Panc1 (cell line): ENCODE measurements around the gene SEPHS1. TPM values are rescaled to one million over a fixed set of nuclear protein-coding genes. Genes with fewer than 3 reads are reported as not detected.

Experiments used
- ATAC-seq: fragments of 200-7000 bp; cut with Tn5 transposase; 2 replicates; pipeline ENCODE4 v1.9.1; 2020; ENCODE audit warnings: mild to moderate bottlenecking, moderate library complexity
- BruUV-seq: library from RNA; stranded (reverse); fragments of 400-500 nt; replicated peaks from 2 replicates; lab custom pipeline; 2021; lab: Mats Ljungman, UMichigan
- CTCF ChIA-PET: fragments of 300-600 bp; sonication (Branson Sonifier 250); formaldehyde crosslinking; loops from one replicate; lab custom pipeline; 2022; ENCODE audit warnings: antibody characterized with exemption; lab: Charles Lee
- POLR2A ChIA-PET: fragments of 300-600 bp; sonication (Branson Sonifier 250); formaldehyde crosslinking; loops from one replicate; lab custom pipeline; 2022; ENCODE audit warnings: antibody characterized with exemption; lab: Charles Lee
- DNase-seq: peaks from one replicate; pipeline ENCODE4 v3.0.0-alpha.2; 2010; ENCODE audit warnings: low read depth, low spot score
- H3K27ac ChIP-seq: 2 replicates; pipeline ENCODE4 v1.5.1; 2011; ENCODE audit warnings: mild to moderate bottlenecking, low read length, inconsistent platforms
- H3K27me3 ChIP-seq: fragments of 200-500 bp; sonication (Bioruptor generic); 2 replicates; pipeline ENCODE4 v1.6.0; 2014; ENCODE audit warnings: low read length, inconsistent platforms; ENCODE audit not compliant: control insufficient read depth, insufficient read depth
- H3K36me3 ChIP-seq: fragments of 200-500 bp; sonication (Bioruptor generic); 2 replicates; pipeline ENCODE4 v1.5.1; 2014; ENCODE audit warnings: inconsistent platforms, mild to moderate bottlenecking, low read length, moderate library complexity; ENCODE audit not compliant: control insufficient read depth, insufficient read depth
- H3K4me1 ChIP-seq: 2 replicates; pipeline ENCODE4 v1.5.1; 2011; ENCODE audit warnings: inconsistent platforms, mild to moderate bottlenecking, low read length, moderate library complexity; ENCODE audit not compliant: control insufficient read depth, insufficient read depth
- H3K4me3 ChIP-seq, 2 experiments: 2 replicates each; pipeline ENCODE4 v1.5.1; 2011 to 2012; ENCODE audit warnings: low read depth in 2 of 2, low read length in 2 of 2, mild to moderate bottlenecking in 2 of 2, inconsistent platforms in 1 of 2, moderate library complexity in 1 of 2
- H3K9me3 ChIP-seq: fragments of 200-500 bp; sonication (Bioruptor generic); 2 replicates; pipeline ENCODE4 v1.5.1; 2014; ENCODE audit warnings: low read depth, mild to moderate bottlenecking, inconsistent platforms, low read length, moderate library complexity; ENCODE audit not compliant: control insufficient read depth, insufficient read depth
- CTCF ChIP-seq: fragments of 450-650 bp; IDR thresholded peaks from 2 replicates; pipeline ENCODE4 v1.5.1; 2017; ENCODE audit warnings: mild to moderate bottlenecking
- POLR2AphosphoS5 ChIP-seq: IDR thresholded peaks from 2 replicates; pipeline ENCODE4 v1.6.1; 2012; ENCODE audit warnings: mild to moderate bottlenecking, low read depth, low read length, moderate library complexity
- REST ChIP-seq, 2 experiments: IDR thresholded peaks; 2 replicates each; pipeline ENCODE4 v1.6.1; 2011 to 2012; ENCODE audit warnings: low read depth in 2 of 2, control low read depth in 1 of 2, low read length in 1 of 2, mild to moderate bottlenecking in 1 of 2, moderate library complexity in 1 of 2; ENCODE audit not compliant: insufficient read depth in 1 of 2
- SIN3A ChIP-seq: IDR thresholded peaks from 2 replicates; pipeline ENCODE4 v1.6.1; 2012; ENCODE audit warnings: low read depth, mild to moderate bottlenecking, low read length, moderate library complexity, borderline replicate concordance; ENCODE audit not compliant: insufficient read depth
- TCF7L2 ChIP-seq: IDR thresholded peaks from 2 replicates; pipeline ENCODE4 v1.6.1; 2011; ENCODE audit warnings: mild to moderate bottlenecking, low read depth, low read length, inconsistent platforms
- in situ Hi-C: cut with HindIII; loops from 2 replicates; pipeline ENCODE4 v1.10.0; 2016; ENCODE audit warnings: low sequenced_read_pairs, low pct_unique_long_range_greater_than_20kb
- intact Hi-C: fragments of 100-400 bp; cut with micrococcal nuclease; formaldehyde crosslinking; loops from one replicate; pipeline ENCODE4 v1.10.0; 2022; ENCODE audit not compliant: unreplicated experiment
- total RNA-seq: library from RNA; stranded (reverse); gene quantifications from one replicate; pipeline ENCODE4 v1.2.1, GENCODE V29; 2021; ENCODE audit not compliant: unreplicated experiment

SEPHS1 gene
- total RNA-seq, 1 experiment from 2014 or later: 47.1 TPM

GRCh38 chr10:13386021-13386420 lies 37.9 kb upstream of the SEPHS1 start:
- peaks cover 4% of the 10 kb centered on the region for H3K27me3 ChIP-seq
- POLR2A ChIA-PET: no interaction called here
- in situ Hi-C loops (no loop called here), intact Hi-C loops (no loop called here)
- no peaks in the 10 kb centered on the region for H3K36me3 ChIP-seq
- H3K4me1 ChIP-seq: peaks cover 2% of the 10 kb centered on the region; the same call in 1 of the 2 replicates
- CTCF ChIA-PET: no interaction called here
- no peak for DNase-seq
- BruUV-seq: no TSS peak
- no peak overlapping the region for H3K4me3 ChIP-seq
- no peaks in the 10 kb centered on the region for H3K9me3 ChIP-seq
- TF ChIP-seq CTCF: no peak
- TF ChIP-seq REST (IDR thresholded peaks at IDR 0.05; ENCODE audit: insufficient read depth in 1 of 2, low read depth in 2 of 2, low read length in 1 of 2): no peak
- no peak for TF ChIP-seq TCF7L2
- no peak for TF ChIP-seq SIN3A
- TF ChIP-seq POLR2AphosphoS5: no peak
- no peak for ATAC-seq
- H3K27ac ChIP-seq: no peak overlapping the region

GRCh38 chr10:13383399-13383761 lies 35.3 kb upstream of the SEPHS1 start:
- POLR2A ChIA-PET: interaction anchor here (0.6 kb wide), 1 partner anchor 433 kb away, joined by 5 read pairs; no protein-coding TSS in a partner anchor
- no TSS peak for BruUV-seq
- intact Hi-C loops: no loop called here
- no peak for TF ChIP-seq SIN3A
- TF ChIP-seq POLR2AphosphoS5: no peak
- TF ChIP-seq CTCF: no peak
- TF ChIP-seq TCF7L2: no peak
- no peak for TF ChIP-seq REST (IDR thresholded peaks at IDR 0.05; ENCODE audit: insufficient read depth in 1 of 2, low read depth in 2 of 2, low read length in 1 of 2)
- ATAC-seq: no peak
- H3K9me3 ChIP-seq: no peaks in the 10 kb centered on the region
- H3K27ac ChIP-seq: no peak overlapping the region
- no peaks in the 10 kb centered on the region; the same call in 1 of the 2 replicates for H3K4me1 ChIP-seq
- CTCF ChIA-PET: interaction anchor here (0.5 kb wide), 1 partner anchor 1632 kb away, joined by 3 read pairs; no protein-coding TSS in a partner anchor
- H3K36me3 ChIP-seq: no peaks in the 10 kb centered on the region
- peak overlapping the region; percentile 29 to 46 for H3K4me3 ChIP-seq
- DNase-seq: no peak
- peaks cover 4% of the 10 kb centered on the region for H3K27me3 ChIP-seq
- in situ Hi-C loops: no loop called here
